Upper lobe of right lung (tissue), 1 donor: ENCODE data around the gene HAO2. TPM values are rescaled to one million over a fixed set of nuclear protein-coding genes. Genes with fewer than 3 reads are reported as not detected.
"Not testable (repeated sequence)": the region's sequence is repeated elsewhere in the genome, so short reads cannot be mapped to it uniquely, and the experiment has no call there.

Experiments
- ATAC-seq: fragments of 200-7000 bp; cut with Tn5 transposase; one replicate; pipeline ENCODE4 v1.9.1; 2020; ENCODE audit warnings: mild to moderate bottlenecking, moderate library complexity
- DNase-seq: peaks from one replicate; pipeline ENCODE4 v3.0.0-alpha.2; 2020
- H3K27ac ChIP-seq: fragments of 200-600 bp; one replicate; pipeline ENCODE4 v1.8.0; 2022
- H3K27me3 ChIP-seq: fragments of 200-600 bp; one replicate; pipeline ENCODE4 v1.8.0; 2022; ENCODE audit warnings: mild to moderate bottlenecking
- H3K36me3 ChIP-seq: fragments of 200-600 bp; one replicate; pipeline ENCODE4 v1.8.0; 2022
- H3K4me1 ChIP-seq: fragments of 200-600 bp; one replicate; pipeline ENCODE4 v1.8.0; 2022
- H3K4me3 ChIP-seq: fragments of 200-600 bp; one replicate; pipeline ENCODE4 v1.8.0; 2022; ENCODE audit warnings: mild to moderate bottlenecking
- H3K9me3 ChIP-seq: fragments of 200-600 bp; one replicate; pipeline ENCODE4 v1.8.0; 2022
- CTCF ChIP-seq: fragments of 200-600 bp; IDR thresholded peaks from one replicate; pipeline ENCODE4 v1.8.0; 2022; ENCODE audit warnings: antibody characterized with exemption
- intact Hi-C: fragments of 100-400 bp; cut with DNase I; formaldehyde crosslinking; loops from one replicate; pipeline ENCODE4 v1.11.0; 2022
- total RNA-seq: library from RNA; stranded (reverse); fragmentation: NEBNext Ultra II Directional; extraction: Animal tissue kit (Norgen Biotek cat#: 25700); gene quantifications from one replicate; pipeline ENCODE4 v1.2.1, GENCODE V29; 2021
- donor health status: DM: no; HTN: yes; CAD: no; lungs with severe emphysema.

The HAO2 gene
- total RNA-seq, 1 donor from 2014 or later: not detected

- Histone ChIP-seq H3K9me3 (no peaks in the 10 kb centered on the region), H3K4me1 (no peaks in the 10 kb centered on the region), H3K36me3 (no peaks in the 10 kb centered on the region), H3K27me3 (peaks cover 10% of the 10 kb centered on the region), H3K27ac (no peak overlapping the region), H3K4me3 (no peak overlapping the region)
- ATAC-seq: no peak
- intact Hi-C loops: no loop called here
- DNase-seq: no peak
- TF ChIP-seq CTCF: no peak
Measured at GRCh38 chr1:119331190-119331515, 37.4 kb upstream of the HAO2 start.

- Histone ChIP-seq H3K4me3 (no peak overlapping the region), H3K36me3 (no peaks in the 10 kb centered on the region), H3K9me3 (no peaks in the 10 kb centered on the region), H3K4me1 (no peaks in the 10 kb centered on the region), H3K27me3 (peaks cover 10% of the 10 kb centered on the region), H3K27ac (no peak overlapping the region)
- intact Hi-C loops: no loop called here
- ATAC-seq: no peak
- DNase-seq: no peak
- no peak for TF ChIP-seq CTCF
Measured at GRCh38 chr1:119331915-119332314, 36.7 kb upstream of the HAO2 start.

- Histone ChIP-seq H3K9me3 (no peaks in the 10 kb centered on the region), H3K4me3 (no peak overlapping the region), H3K36me3 (no peaks in the 10 kb centered on the region), H3K27me3 (peaks cover 10% of the 10 kb centered on the region), H3K4me1 (no peaks in the 10 kb centered on the region), H3K27ac (no peak overlapping the region)
- intact Hi-C loops: no loop called here
- TF ChIP-seq CTCF: no peak
- DNase-seq (no peak), ATAC-seq (no peak)
Measured at GRCh38 chr1:119332622-119333021, 36.0 kb upstream of the HAO2 start.

- Histone ChIP-seq H3K4me3 (no peak overlapping the region), H3K9me3 (no peaks in the 10 kb centered on the region), H3K27ac (no peak overlapping the region), H3K36me3 (no peaks in the 10 kb centered on the region), H3K4me1 (no peaks in the 10 kb centered on the region), H3K27me3 (peaks cover 10% of the 10 kb centered on the region)
- intact Hi-C loops: no loop called here
- ATAC-seq (no peak), DNase-seq (no peak)
- TF ChIP-seq CTCF: no peak
Measured at GRCh38 chr1:119333163-119333896, 35.3 kb upstream of the HAO2 start.

GRCh38 chr1:119333897-119334250, 34.7 kb upstream of the HAO2 start:
- DNase-seq, H3K27ac ChIP-seq, ATAC-seq, H3K4me3 ChIP-seq, H3K36me3 ChIP-seq, intact Hi-C loops, H3K9me3 ChIP-seq, H3K27me3 ChIP-seq, H3K4me1 ChIP-seq: not testable (repeated sequence)

GRCh38 chr1:119336848-119337247, 31.7 kb upstream of the HAO2 start:
- ATAC-seq (no peak), DNase-seq (no peak)
- no peak overlapping the region for H3K4me3 ChIP-seq
- intact Hi-C loops: no loop called here
- H3K4me1 ChIP-seq: no peaks in the 10 kb centered on the region
- TF ChIP-seq CTCF: no peak
- H3K27me3 ChIP-seq: peaks cover 4% of the 10 kb centered on the region
- no peaks in the 10 kb centered on the region for H3K36me3 ChIP-seq
- H3K27ac ChIP-seq: no peak overlapping the region
- no peaks in the 10 kb centered on the region for H3K9me3 ChIP-seq
